ENCODE measurements around the gene IGFBP4.
"Not testable (repeated sequence)": the region's sequence is repeated elsewhere in the genome, so short reads cannot be mapped to it uniquely, and the experiment has no call there.

Gene IGFBP4

GRCh38 chr17:40443196-40443987, at the start of gene IGFBP4:
IGFBP4 (plus strand) TSS chr17:40443450; CDS start chr17:40443736, 286 bp downstream.
- in situ Hi-C loops (cut with MboI; ENCODE audit: low sequenced_read_pairs) = no loop called here

- in situ Hi-C loops (cut with MboI; ENCODE audit: low sequenced_read_pairs) = no loop called here
These were observed 44.1 kb upstream of the IGFBP4 start for GRCh38 chr17:40399185-40399584.

GRCh38 chr17:40402668-40403067, 40.6 kb upstream of the IGFBP4 start:
- in situ Hi-C loops (cut with MboI; ENCODE audit: low sequenced_read_pairs) = no loop called here

GRCh38 chr17:40404003-40404402, 39.2 kb upstream of the IGFBP4 start:
- in situ Hi-C loops (cut with MboI; ENCODE audit: low sequenced_read_pairs) = no loop called here

GRCh38 chr17:40407460-40407859, 35.8 kb upstream of the IGFBP4 start:
- in situ Hi-C loops (cut with MboI; ENCODE audit: low sequenced_read_pairs) = no loop called here

- in situ Hi-C loops (cut with MboI; ENCODE audit: low sequenced_read_pairs) = not testable (repeated sequence)
These were observed 33.7 kb upstream of the IGFBP4 start for GRCh38 chr17:40409540-40409939.

- in situ Hi-C loops (cut with MboI; ENCODE audit: low sequenced_read_pairs) = no loop called here
These were observed 33.2 kb upstream of the IGFBP4 start for GRCh38 chr17:40410082-40410481.

- in situ Hi-C loops (cut with MboI; ENCODE audit: low sequenced_read_pairs) = no loop called here
These were observed 31.4 kb upstream of the IGFBP4 start for GRCh38 chr17:40411821-40412220.

- in situ Hi-C loops (cut with MboI; ENCODE audit: low sequenced_read_pairs) = no loop called here
These were observed 30.4 kb upstream of the IGFBP4 start for GRCh38 chr17:40412880-40413279.

- in situ Hi-C loops (cut with MboI; ENCODE audit: low sequenced_read_pairs) = not testable (repeated sequence)
These were observed 28.9 kb upstream of the IGFBP4 start for GRCh38 chr17:40414312-40414711.

- in situ Hi-C loops (cut with MboI; ENCODE audit: low sequenced_read_pairs) = no loop called here
These were observed 27.9 kb upstream of the IGFBP4 start for GRCh38 chr17:40415390-40415789.

- in situ Hi-C loops (cut with MboI; ENCODE audit: low sequenced_read_pairs) = no loop called here
These were observed 26.6 kb upstream of the IGFBP4 start for GRCh38 chr17:40416671-40417070.

- in situ Hi-C loops (cut with MboI; ENCODE audit: low sequenced_read_pairs) = no loop called here
These were observed 26.0 kb upstream of the IGFBP4 start for GRCh38 chr17:40417258-40417608.

GRCh38 chr17:40417609-40418427, 25.4 kb upstream of the IGFBP4 start, which contains the start of gene TOP2A:
TOP2A (minus strand) TSS chr17:40417896; CDS start chr17:40417791, 105 bp downstream.
- in situ Hi-C loops (cut with MboI; ENCODE audit: low sequenced_read_pairs) = no loop called here

GRCh38 chr17:40418428-40418706, 24.9 kb upstream of the IGFBP4 start:
- in situ Hi-C loops (cut with MboI; ENCODE audit: low sequenced_read_pairs) = no loop called here

- in situ Hi-C loops (cut with MboI; ENCODE audit: low sequenced_read_pairs) = no loop called here
These were observed 23.5 kb upstream of the IGFBP4 start for GRCh38 chr17:40419559-40420331.

- in situ Hi-C loops (cut with MboI; ENCODE audit: low sequenced_read_pairs) = no loop called here
These were observed 20.1 kb upstream of the IGFBP4 start for GRCh38 chr17:40422990-40423633.

GRCh38 chr17:40425741-40426140, 17.5 kb upstream of the IGFBP4 start:
- in situ Hi-C loops (cut with MboI; ENCODE audit: low sequenced_read_pairs) = no loop called here

- in situ Hi-C loops (cut with MboI; ENCODE audit: low sequenced_read_pairs) = no loop called here
These were observed 16.2 kb upstream of the IGFBP4 start for GRCh38 chr17:40427002-40427491.

GRCh38 chr17:40430272-40431230, 12.7 kb upstream of the IGFBP4 start:
- in situ Hi-C loops (cut with MboI; ENCODE audit: low sequenced_read_pairs) = no loop called here

Measured in HL-60/S4 (cell line).